Neural cell (in vitro differentiated cells): Measurements from ENCODE around the gene AMZ1. TPM values are rescaled to one million over a fixed set of nuclear protein-coding genes. Genes with fewer than 3 reads are reported as not detected.

Experiments used
- H2AFZ ChIP-seq: fragments of 200-600, 300-800 bp; sonication (generic), shearing (Covaris generic); 2 replicates; pipeline ENCODE4 v1.6.0; 2014; ENCODE audit warnings: low read depth, mild to moderate bottlenecking, antibody characterized with exemption, low read length, moderate library complexity
- H3F3A ChIP-seq: fragments of 200-600 bp; shearing (Covaris generic); 2 replicates; pipeline ENCODE4 v1.6.1; 2016; ENCODE audit warnings: mild to moderate bottlenecking, moderate library complexity, mixed read lengths, antibody characterized with exemption, low read length; ENCODE audit not compliant: insufficient read depth, poor library complexity, severe bottlenecking
- H3K27ac ChIP-seq: fragments of 200-600, 300-800 bp; sonication (generic), shearing (Covaris generic); 2 replicates; pipeline ENCODE4 v1.5.1; 2014; ENCODE audit warnings: mild to moderate bottlenecking, low read length, moderate library complexity
- H3K27me3 ChIP-seq: fragments of 300-800, 200-600 bp; sonication (generic), shearing (Covaris generic); 2 replicates; pipeline ENCODE4 v1.6.0; 2014; ENCODE audit warnings: mild to moderate bottlenecking, low read depth, low read length, moderate library complexity; ENCODE audit not compliant: insufficient read depth
- H3K36me3 ChIP-seq: fragments of 300-800, 200-600 bp; sonication (generic), shearing (Covaris generic); 2 replicates; pipeline ENCODE4 v1.5.1; 2014; ENCODE audit warnings: mild to moderate bottlenecking, antibody characterized with exemption, low read length, moderate library complexity; ENCODE audit not compliant: insufficient read depth
- H3K4me2 ChIP-seq: fragments of 300-800, 200-600 bp; sonication (generic), shearing (Covaris generic); 2 replicates; pipeline ENCODE4 v1.6.0; 2014; ENCODE audit warnings: mild to moderate bottlenecking, low read length
- H3K4me3 ChIP-seq: fragments of 300-800, 200-600 bp; sonication (generic), shearing (Covaris generic); 2 replicates; pipeline ENCODE4 v1.5.1; 2014; ENCODE audit warnings: mild to moderate bottlenecking, low read length, moderate library complexity
- H3K79me2 ChIP-seq: fragments of 200-600 bp; shearing (Covaris generic); replicated peaks from 2 replicates; pipeline ENCODE4 v1.6.0; 2014; ENCODE audit warnings: mild to moderate bottlenecking, low read length, moderate library complexity; ENCODE audit not compliant: insufficient read depth
- H3K9ac ChIP-seq: fragments of 300-800, 200-600 bp; sonication (generic), shearing (Covaris generic); 2 replicates; pipeline ENCODE4 v1.6.1; 2016; ENCODE audit warnings: mild to moderate bottlenecking, low read length, mixed read lengths
- H3K9me2 ChIP-seq: fragments of 200-600 bp; shearing (Covaris generic); 2 replicates; pipeline ENCODE4 v1.6.1; 2016; ENCODE audit warnings: mild to moderate bottlenecking, low read length, mixed read lengths; ENCODE audit not compliant: insufficient read depth
- H3K9me3 ChIP-seq: fragments of 200-600, 300-800 bp; sonication (generic), shearing (Covaris generic); 2 replicates; pipeline ENCODE4 v1.6.1; 2016; ENCODE audit warnings: mild to moderate bottlenecking, mixed run types, low read length, moderate library complexity, mixed read lengths
- H4K20me1 ChIP-seq: fragments of 200-600 bp; shearing (Covaris generic); 2 replicates; pipeline ENCODE4 v1.6.1; 2016; ENCODE audit warnings: mild to moderate bottlenecking, mixed run types; ENCODE audit not compliant: insufficient read depth
- EP300 ChIP-seq: fragments of 450-650 bp; conservative IDR thresholded peaks from 2 replicates; pipeline ENCODE4 v1.6.1; 2014; ENCODE audit warnings: antibody characterized with exemption, mild to moderate bottlenecking, moderate library complexity; ENCODE audit not compliant: poor library complexity, severe bottlenecking
- EZH2 ChIP-seq: fragments of 200-600, 300-800 bp; shearing (Covaris generic), sonication (generic); IDR thresholded peaks from 2 replicates; pipeline ENCODE4 v1.6.1; 2014; ENCODE audit warnings: antibody characterized with exemption, low read length, borderline replicate concordance, mild to moderate bottlenecking; ENCODE audit not compliant: insufficient read depth, poor library complexity, severe bottlenecking
- MXI1 ChIP-seq: fragments of 450-650 bp; conservative IDR thresholded peaks from 2 replicates; pipeline ENCODE4 v1.6.1; 2014; ENCODE audit warnings: antibody characterized with exemption, mild to moderate bottlenecking; ENCODE audit not compliant: poor library complexity, severe bottlenecking
- POLR2AphosphoS5 ChIP-seq: IDR thresholded peaks from 2 replicates; pipeline ENCODE4 v1.6.1; 2012
- RAD21 ChIP-seq: fragments of 450-650 bp; conservative IDR thresholded peaks from 2 replicates; pipeline ENCODE4 v1.6.1; 2014; ENCODE audit warnings: antibody characterized with exemption, mild to moderate bottlenecking, moderate library complexity
- REST ChIP-seq: IDR thresholded peaks from 2 replicates; pipeline ENCODE4 v1.6.1; 2012; ENCODE audit warnings: borderline replicate concordance
- SMC3 ChIP-seq: fragments of 450-650 bp; conservative IDR thresholded peaks from 2 replicates; pipeline ENCODE4 v1.6.1; 2014; ENCODE audit warnings: antibody characterized with exemption, mild to moderate bottlenecking, moderate library complexity; ENCODE audit not compliant: poor library complexity
- TAF1 ChIP-seq: IDR thresholded peaks from 2 replicates; pipeline ENCODE4 v1.6.1; 2012; ENCODE audit warnings: low read depth
- polyA plus RNA-seq: library from polyadenylated mRNA; depleted of rRNA; stranded (reverse); fragments of >200 nt; gene quantifications from 2 replicates; pipeline ENCODE4 v1.2.3, GENCODE V29; 2014
- TF ChIP-seq, protein P1 (sequence below): fragments of 450-650 bp; IDR thresholded peaks from 2 replicates; pipeline ENCODE4 v1.5.1; 2014; ENCODE audit warnings: antibody characterized with exemption, mild to moderate bottlenecking, moderate library complexity; ENCODE audit not compliant: poor library complexity, severe bottlenecking

AMZ1 gene
- polyA plus RNA-seq, 1 donor from 2014 or later, result not detected

DNA sequence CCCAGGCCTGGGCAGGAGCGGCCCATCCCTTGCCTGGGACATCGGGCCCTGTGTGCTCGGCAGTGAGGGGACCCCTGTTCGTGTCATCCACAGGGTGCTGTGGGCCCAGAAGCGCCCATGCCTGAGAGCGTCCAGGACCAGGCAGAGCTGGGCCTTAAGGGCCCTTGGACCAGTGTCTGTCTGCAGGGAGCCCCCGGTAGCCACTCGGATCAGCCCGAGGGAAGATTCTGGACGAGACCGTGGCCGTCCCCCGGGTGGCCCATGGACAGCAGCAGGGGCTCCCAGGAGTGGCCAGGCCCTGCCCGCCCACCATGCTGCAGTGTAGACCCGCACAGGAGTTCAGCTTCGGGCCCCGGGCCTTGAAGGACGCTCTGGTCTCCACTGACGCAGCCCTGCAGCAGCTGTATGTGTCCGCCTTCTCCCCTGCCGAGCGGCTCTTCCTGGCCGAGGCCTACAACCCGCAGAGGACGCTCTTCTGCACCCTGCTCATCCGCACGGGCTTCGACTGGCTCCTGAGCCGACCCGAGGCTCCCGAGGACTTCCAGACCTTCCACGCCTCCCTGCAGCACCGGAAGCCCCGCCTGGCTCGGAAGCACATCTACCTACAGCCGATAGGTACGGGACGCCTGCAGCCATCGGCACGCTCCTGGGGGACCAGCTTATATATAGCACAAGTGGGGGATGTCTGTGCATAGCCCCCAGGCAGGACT, 12.3 kb downstream of the AMZ1 start:
- H3F3A ChIP-seq, result no peaks in the 10 kb centered on the region
- H2AFZ ChIP-seq, result no peak overlapping the region
- no peaks in the 10 kb centered on the region for H3K9me3 ChIP-seq
- no peaks in the 10 kb centered on the region for H3K27me3 ChIP-seq
- H3K4me2 ChIP-seq, result no peak overlapping the region
- no peaks in the 10 kb centered on the region for H3K9me2 ChIP-seq
- no peaks in the 10 kb centered on the region for H4K20me1 ChIP-seq
- TF ChIP-seq POLR2AphosphoS5, result no peak
- TF ChIP-seq, protein P1, sequence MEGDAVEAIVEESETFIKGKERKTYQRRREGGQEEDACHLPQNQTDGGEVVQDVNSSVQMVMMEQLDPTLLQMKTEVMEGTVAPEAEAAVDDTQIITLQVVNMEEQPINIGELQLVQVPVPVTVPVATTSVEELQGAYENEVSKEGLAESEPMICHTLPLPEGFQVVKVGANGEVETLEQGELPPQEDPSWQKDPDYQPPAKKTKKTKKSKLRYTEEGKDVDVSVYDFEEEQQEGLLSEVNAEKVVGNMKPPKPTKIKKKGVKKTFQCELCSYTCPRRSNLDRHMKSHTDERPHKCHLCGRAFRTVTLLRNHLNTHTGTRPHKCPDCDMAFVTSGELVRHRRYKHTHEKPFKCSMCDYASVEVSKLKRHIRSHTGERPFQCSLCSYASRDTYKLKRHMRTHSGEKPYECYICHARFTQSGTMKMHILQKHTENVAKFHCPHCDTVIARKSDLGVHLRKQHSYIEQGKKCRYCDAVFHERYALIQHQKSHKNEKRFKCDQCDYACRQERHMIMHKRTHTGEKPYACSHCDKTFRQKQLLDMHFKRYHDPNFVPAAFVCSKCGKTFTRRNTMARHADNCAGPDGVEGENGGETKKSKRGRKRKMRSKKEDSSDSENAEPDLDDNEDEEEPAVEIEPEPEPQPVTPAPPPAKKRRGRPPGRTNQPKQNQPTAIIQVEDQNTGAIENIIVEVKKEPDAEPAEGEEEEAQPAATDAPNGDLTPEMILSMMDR, result no peak
- no peak for TF ChIP-seq MXI1
- TF ChIP-seq RAD21, result no peak
- no peak for TF ChIP-seq TAF1
- TF ChIP-seq EP300, result no peak
- no peak for TF ChIP-seq EZH2
- no peak for TF ChIP-seq REST
- H3K27ac ChIP-seq, result no peak overlapping the region
- H3K79me2 ChIP-seq, result no peaks in the 10 kb centered on the region
- H3K36me3 ChIP-seq, result no peaks in the 10 kb centered on the region
- H3K9ac ChIP-seq, result no peak overlapping the region
- no peak overlapping the region for H3K4me3 ChIP-seq

GRCh38 chr7:2701424-2701823, 13.4 kb downstream of the AMZ1 start:
- Histone ChIP-seq H3K4me2 (no peak overlapping the region), H3K27me3 (no peaks in the 10 kb centered on the region), H3K4me3 (no peak overlapping the region), H3K27ac (no peak overlapping the region), H3K9me2 (no peaks in the 10 kb centered on the region), H3K36me3 (no peaks in the 10 kb centered on the region), H3K9me3 (no peaks in the 10 kb centered on the region), H3K9ac (no peak overlapping the region), H3K79me2 (no peaks in the 10 kb centered on the region), H3F3A (no peaks in the 10 kb centered on the region), H2AFZ (no peak overlapping the region), H4K20me1 (no peaks in the 10 kb centered on the region)
- TF ChIP-seq SMC3, result no peak
